ENCODE data around the gene SYCE3. TPM values are rescaled to one million over a fixed set of nuclear protein-coding genes. Genes with fewer than 3 reads are reported as not detected.

Gene SYCE3
- total RNA-seq, 2 experiments from 2014 or later = not detected

DNA sequence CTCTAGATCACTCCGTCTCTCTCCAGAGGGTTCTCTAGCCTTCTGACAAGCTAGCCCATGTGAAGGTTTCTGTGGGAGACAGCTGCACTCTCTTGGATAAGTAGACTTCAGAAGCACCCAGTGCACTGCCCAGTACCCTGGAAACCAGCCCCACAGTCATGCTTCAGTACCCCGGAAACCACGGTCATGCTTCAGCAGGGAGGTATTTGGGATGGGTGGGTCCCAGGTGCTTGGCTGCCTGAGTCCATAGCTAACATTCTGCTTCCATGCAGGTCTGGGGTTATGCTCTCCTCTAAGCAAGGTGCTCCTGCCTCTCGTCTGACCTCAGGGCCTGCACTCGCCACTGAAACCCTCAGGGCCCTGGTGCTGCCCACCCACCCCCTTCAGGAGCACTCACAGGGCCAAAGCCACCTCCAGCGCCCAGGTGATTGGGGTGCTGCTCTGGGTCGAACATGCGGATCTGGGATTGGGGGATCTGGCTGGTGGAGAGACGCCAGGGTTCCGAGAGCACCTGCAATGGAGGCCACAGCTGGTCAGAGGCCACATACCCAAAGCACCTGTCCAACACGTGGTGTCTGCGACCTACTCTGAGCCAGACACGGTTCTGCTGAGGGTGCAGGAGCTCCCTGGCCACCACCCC, 7.3 kb upstream of the SYCE3 start:
- Histone ChIP-seq H3K9me3 (ENCODE audit: low read length) (no peaks in the 10 kb centered on the region), H3K4me1 (ENCODE audit: insufficient read depth, low read length, poor library complexity, severe bottlenecking) (peaks cover 26% of the 10 kb centered on the region), H3K4me2 (ENCODE audit: low read length) (peak overlapping the region; percentile 47), H2AFZ (ENCODE audit: low read length) (no peak overlapping the region), H3K27ac (ENCODE audit: low read depth, low read length, poor library complexity, severe bottlenecking) (peak overlapping the region; percentile 29), H4K20me1 (ENCODE audit: insufficient read depth, low read length) (no peaks in the 10 kb centered on the region), H3K79me2 (ENCODE audit: insufficient read depth, low read depth, low read length) (no peaks in the 10 kb centered on the region), H3K36me3 (ENCODE audit: insufficient read depth, low read length) (peaks cover 72% of the 10 kb centered on the region), H3K4me3 (ENCODE audit: low read depth, low read length, poor library complexity, severe bottlenecking) (no peak overlapping the region), H3K9me2 (ENCODE audit: insufficient read depth, low read length) (no peaks in the 10 kb centered on the region)
- intact Hi-C loops (cut with micrococcal nuclease; ENCODE audit: unreplicated experiment) = no loop called here
- TF ChIP-seq, protein P1, sequence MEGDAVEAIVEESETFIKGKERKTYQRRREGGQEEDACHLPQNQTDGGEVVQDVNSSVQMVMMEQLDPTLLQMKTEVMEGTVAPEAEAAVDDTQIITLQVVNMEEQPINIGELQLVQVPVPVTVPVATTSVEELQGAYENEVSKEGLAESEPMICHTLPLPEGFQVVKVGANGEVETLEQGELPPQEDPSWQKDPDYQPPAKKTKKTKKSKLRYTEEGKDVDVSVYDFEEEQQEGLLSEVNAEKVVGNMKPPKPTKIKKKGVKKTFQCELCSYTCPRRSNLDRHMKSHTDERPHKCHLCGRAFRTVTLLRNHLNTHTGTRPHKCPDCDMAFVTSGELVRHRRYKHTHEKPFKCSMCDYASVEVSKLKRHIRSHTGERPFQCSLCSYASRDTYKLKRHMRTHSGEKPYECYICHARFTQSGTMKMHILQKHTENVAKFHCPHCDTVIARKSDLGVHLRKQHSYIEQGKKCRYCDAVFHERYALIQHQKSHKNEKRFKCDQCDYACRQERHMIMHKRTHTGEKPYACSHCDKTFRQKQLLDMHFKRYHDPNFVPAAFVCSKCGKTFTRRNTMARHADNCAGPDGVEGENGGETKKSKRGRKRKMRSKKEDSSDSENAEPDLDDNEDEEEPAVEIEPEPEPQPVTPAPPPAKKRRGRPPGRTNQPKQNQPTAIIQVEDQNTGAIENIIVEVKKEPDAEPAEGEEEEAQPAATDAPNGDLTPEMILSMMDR (conservative IDR thresholded peaks at IDR 0.05; ENCODE audit: low read length) = no peak
- TF ChIP-seq EZH2phosphoT487 (IDR thresholded peaks at IDR 0.05; ENCODE audit: borderline replicate concordance, low read depth, low read length) = no peak
- CTCF ChIA-PET (ENCODE audit: unreplicated experiment) = no interaction called here
- BruUV-seq (replicated peaks) = no TSS peak
- POLR2A ChIA-PET = interaction anchor here (0.7 kb wide), 1 partner anchor 37 kb away, joined by 3 read pairs; no protein-coding TSS in a partner anchor
- peak; percentile 67 for DNase-seq (ENCODE audit: low spot score)

DNA sequence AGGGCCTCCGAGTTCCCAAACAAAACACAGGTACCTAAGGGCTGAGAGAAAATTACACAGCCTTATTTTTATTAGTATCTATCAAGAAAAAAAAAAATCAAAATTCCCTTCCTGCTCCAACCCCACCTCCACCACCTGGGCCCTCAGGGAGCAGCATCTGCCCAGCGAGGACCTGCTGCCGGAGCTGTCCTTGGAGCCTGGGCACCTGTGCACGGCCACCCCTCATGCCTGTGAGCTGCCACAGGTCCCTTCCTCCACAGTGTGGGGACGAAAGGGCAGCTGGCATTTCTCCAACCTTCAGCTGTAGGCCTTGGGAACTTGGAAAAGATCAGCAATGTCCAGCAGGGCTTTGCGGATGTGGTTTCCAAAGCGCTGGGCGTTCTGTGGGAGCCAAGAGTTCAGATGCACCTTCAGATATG, 6.3 kb upstream of the SYCE3 start:
- Histone ChIP-seq H3K79me2 (ENCODE audit: insufficient read depth, low read depth, low read length) (no peaks in the 10 kb centered on the region), H4K20me1 (ENCODE audit: insufficient read depth, low read length) (no peaks in the 10 kb centered on the region), H3K4me2 (ENCODE audit: low read length) (no peak overlapping the region), H2AFZ (ENCODE audit: low read length) (no peak overlapping the region), H3K27ac (ENCODE audit: low read depth, low read length, poor library complexity, severe bottlenecking) (no peak overlapping the region), H3K9me3 (ENCODE audit: low read length) (no peaks in the 10 kb centered on the region), H3K9me2 (ENCODE audit: insufficient read depth, low read length) (no peaks in the 10 kb centered on the region), H3K4me3 (ENCODE audit: low read depth, low read length, poor library complexity, severe bottlenecking) (no peak overlapping the region), H3K36me3 (ENCODE audit: insufficient read depth, low read length) (peaks cover 67% of the 10 kb centered on the region), H3K4me1 (ENCODE audit: insufficient read depth, low read length, poor library complexity, severe bottlenecking) (peaks cover 26% of the 10 kb centered on the region)
- intact Hi-C loops (cut with micrococcal nuclease; ENCODE audit: unreplicated experiment) = no loop called here
- no peak for TF ChIP-seq EZH2phosphoT487 (IDR thresholded peaks at IDR 0.05; ENCODE audit: borderline replicate concordance, low read depth, low read length)
- TF ChIP-seq, protein P1 (conservative IDR thresholded peaks at IDR 0.05; ENCODE audit: low read length) = no peak
- CTCF ChIA-PET (ENCODE audit: unreplicated experiment) = interaction anchor here (0.6 kb wide), 1 partner anchor 52 kb away, joined by 3 read pairs; no protein-coding TSS in a partner anchor
- DNase-seq (ENCODE audit: low spot score) = no peak
- POLR2A ChIA-PET = no interaction called here
- no TSS peak for BruUV-seq (replicated peaks)

DNA sequence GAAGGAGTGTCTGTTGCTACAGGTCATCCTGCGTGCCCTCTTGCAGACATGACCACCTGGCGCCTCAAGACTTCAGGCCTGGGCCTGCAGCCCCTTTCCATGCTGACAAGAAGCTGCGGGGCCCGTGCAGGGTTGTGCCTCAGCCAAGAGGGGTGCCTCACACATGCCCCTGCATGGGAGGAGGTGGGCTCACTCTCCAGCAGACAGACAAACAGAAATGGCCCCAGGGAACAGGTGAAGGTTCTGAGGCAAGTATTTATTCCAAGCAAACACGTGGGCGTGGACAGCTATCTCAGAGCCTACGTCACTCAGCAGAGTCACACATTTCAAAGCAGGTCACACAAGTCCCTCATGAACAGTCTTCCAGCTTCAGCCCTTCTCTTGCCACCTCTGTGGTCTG, 5.9 kb upstream of the SYCE3 start:
- Histone ChIP-seq H3K4me2 (ENCODE audit: low read length) (no peak overlapping the region), H4K20me1 (ENCODE audit: insufficient read depth, low read length) (no peaks in the 10 kb centered on the region), H3K79me2 (ENCODE audit: insufficient read depth, low read depth, low read length) (no peaks in the 10 kb centered on the region), H3K9me3 (ENCODE audit: low read length) (no peaks in the 10 kb centered on the region), H3K9me2 (ENCODE audit: insufficient read depth, low read length) (no peaks in the 10 kb centered on the region), H3K27ac (ENCODE audit: low read depth, low read length, poor library complexity, severe bottlenecking) (no peak overlapping the region), H2AFZ (ENCODE audit: low read length) (no peak overlapping the region), H3K4me3 (ENCODE audit: low read depth, low read length, poor library complexity, severe bottlenecking) (no peak overlapping the region), H3K4me1 (ENCODE audit: insufficient read depth, low read length, poor library complexity, severe bottlenecking) (peaks cover 26% of the 10 kb centered on the region), H3K36me3 (ENCODE audit: insufficient read depth, low read length) (peaks cover 63% of the 10 kb centered on the region)
- no peak for DNase-seq (ENCODE audit: low spot score)
- ChIA-PET POLR2A (no interaction called here), CTCF (ENCODE audit: unreplicated experiment) (interaction anchor here (0.6 kb wide), 1 partner anchor 52 kb away, joined by 3 read pairs; no protein-coding TSS in a partner anchor)
- intact Hi-C loops (cut with micrococcal nuclease; ENCODE audit: unreplicated experiment) = no loop called here
- no TSS peak for BruUV-seq (replicated peaks)
- TF ChIP-seq EZH2phosphoT487 (IDR thresholded peaks at IDR 0.05; ENCODE audit: borderline replicate concordance, low read depth, low read length) = no peak
- TF ChIP-seq, protein P1 (conservative IDR thresholded peaks at IDR 0.05; ENCODE audit: low read length) = no peak

All from OCI-LY7 (cell line).